ENCODE results near the gene SRGAP3.

DNA sequence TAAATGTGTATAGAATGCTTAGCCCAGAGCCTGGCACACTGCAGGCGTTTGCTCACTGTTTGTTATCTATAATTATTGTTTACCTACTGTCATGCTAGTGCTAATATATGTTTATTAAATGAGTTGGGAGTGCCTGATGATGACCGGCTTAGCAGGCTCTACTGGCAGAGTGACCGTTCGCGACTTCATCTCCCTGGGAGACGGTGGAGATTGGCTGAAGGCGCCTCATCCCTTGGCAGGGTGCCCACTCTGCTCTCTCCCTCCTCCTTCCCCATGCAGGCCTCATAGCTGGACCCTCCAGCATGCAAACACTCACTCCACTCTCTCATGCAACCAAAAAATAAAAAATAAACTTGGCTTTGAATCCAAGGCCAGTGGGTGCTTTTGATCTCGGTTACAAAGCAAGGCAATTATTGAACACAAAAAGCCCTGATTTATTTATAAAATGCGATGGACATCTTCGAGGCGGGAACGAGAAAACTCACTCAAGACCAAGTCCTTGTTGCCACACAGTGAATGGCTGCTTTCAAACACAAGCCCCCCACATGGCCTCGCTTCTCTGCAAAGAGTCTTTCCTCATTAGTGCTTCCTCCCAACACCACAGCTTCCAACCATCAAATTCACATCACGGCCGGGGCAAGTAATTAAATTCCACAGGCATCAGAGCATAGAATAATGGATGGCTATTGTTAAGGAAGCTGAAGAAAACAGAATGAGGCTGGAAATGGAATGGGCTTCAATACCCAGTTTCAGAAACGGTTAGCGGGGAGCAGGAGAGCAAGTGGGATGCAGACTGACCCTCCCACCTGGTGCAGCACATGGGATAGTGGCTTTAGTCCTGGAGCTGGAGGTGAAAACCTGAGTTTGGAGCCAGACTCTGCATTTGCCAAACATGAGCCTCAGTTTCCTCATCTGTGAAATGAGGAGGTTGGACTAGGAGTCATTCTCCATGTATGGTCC lies 150.4 kb downstream of the SRGAP3 start:
- TF ChIP-seq POLR2AphosphoS5 (IDR thresholded peaks at IDR 0.05), result no peak
- TF ChIP-seq, protein P1, sequence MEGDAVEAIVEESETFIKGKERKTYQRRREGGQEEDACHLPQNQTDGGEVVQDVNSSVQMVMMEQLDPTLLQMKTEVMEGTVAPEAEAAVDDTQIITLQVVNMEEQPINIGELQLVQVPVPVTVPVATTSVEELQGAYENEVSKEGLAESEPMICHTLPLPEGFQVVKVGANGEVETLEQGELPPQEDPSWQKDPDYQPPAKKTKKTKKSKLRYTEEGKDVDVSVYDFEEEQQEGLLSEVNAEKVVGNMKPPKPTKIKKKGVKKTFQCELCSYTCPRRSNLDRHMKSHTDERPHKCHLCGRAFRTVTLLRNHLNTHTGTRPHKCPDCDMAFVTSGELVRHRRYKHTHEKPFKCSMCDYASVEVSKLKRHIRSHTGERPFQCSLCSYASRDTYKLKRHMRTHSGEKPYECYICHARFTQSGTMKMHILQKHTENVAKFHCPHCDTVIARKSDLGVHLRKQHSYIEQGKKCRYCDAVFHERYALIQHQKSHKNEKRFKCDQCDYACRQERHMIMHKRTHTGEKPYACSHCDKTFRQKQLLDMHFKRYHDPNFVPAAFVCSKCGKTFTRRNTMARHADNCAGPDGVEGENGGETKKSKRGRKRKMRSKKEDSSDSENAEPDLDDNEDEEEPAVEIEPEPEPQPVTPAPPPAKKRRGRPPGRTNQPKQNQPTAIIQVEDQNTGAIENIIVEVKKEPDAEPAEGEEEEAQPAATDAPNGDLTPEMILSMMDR (IDR thresholded peaks at IDR 0.05), result no peak
